ENCODE measurements around the gene OSBPL10. TPM values are rescaled to one million over a fixed set of nuclear protein-coding genes. Genes with fewer than 3 reads are reported as not detected.

OSBPL10 gene
- total and polyA plus RNA-seq, 9 donors: 2.5 to 36.6 (median 10.6) TPM

DNA sequence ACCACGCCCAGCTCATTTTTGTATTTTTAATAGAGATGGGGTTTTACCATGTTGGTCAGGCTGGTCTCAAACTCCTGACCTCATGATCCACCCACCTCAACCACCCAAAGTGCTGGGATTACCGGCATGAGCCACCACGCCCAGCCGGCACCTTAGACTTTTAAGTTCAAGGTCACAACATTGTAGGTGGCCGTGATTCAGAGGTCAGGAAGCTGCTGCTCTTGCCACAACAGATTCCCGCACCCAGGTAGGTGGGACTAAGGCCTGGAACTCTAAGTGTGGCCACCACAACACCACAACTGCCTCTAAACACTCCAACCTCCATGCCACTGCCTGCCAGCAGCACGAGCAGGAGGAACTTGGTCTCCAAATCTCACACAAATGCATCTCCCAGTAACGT, 251.5 kb downstream of the OSBPL10 start:
- intact Hi-C loops (cut with DNase I): no loop called here
- Histone ChIP-seq H3K9me3 (no peaks in the 10 kb centered on the region), H3K4me1 (ENCODE audit: insufficient read depth) (no peaks in the 10 kb centered on the region), H3K4me3 (no peak overlapping the region), H3K27ac (no peak overlapping the region), H3K27me3 (no peaks in the 10 kb centered on the region), H3K36me3 (no peaks in the 10 kb centered on the region)
- DNase-seq: no peak
- TF ChIP-seq EP300 (IDR thresholded peaks at IDR 0.05) (no peak), POLR2A (IDR thresholded peaks at IDR 0.05) (no peak)
- TF ChIP-seq, protein P1, sequence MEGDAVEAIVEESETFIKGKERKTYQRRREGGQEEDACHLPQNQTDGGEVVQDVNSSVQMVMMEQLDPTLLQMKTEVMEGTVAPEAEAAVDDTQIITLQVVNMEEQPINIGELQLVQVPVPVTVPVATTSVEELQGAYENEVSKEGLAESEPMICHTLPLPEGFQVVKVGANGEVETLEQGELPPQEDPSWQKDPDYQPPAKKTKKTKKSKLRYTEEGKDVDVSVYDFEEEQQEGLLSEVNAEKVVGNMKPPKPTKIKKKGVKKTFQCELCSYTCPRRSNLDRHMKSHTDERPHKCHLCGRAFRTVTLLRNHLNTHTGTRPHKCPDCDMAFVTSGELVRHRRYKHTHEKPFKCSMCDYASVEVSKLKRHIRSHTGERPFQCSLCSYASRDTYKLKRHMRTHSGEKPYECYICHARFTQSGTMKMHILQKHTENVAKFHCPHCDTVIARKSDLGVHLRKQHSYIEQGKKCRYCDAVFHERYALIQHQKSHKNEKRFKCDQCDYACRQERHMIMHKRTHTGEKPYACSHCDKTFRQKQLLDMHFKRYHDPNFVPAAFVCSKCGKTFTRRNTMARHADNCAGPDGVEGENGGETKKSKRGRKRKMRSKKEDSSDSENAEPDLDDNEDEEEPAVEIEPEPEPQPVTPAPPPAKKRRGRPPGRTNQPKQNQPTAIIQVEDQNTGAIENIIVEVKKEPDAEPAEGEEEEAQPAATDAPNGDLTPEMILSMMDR (IDR thresholded peaks at IDR 0.05): no peak
- 58 to 84% (median 79%) methylated on average over 8 of the region's 8 CpGs for WGBS, 3 donors

DNA sequence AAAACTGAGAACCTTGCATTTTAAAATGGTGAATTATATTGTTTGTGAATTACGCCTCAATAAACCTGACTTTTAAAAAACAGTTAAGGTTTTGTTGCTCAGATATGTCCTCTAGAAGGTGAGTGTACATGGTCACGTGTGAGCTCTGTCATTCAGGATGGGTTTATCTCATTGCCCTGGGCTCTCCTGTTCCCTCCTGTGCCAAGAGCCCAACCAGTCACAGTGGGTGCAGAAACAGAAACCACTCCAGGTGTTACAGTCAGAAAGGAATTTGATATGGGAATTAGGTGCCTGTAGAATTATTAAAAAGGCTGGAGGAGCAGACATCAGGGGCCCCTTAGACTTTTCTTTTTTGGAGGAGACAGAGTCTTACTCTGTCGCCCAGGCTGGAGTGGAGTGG, 252.0 kb downstream of the OSBPL10 start:
- intact Hi-C loops (cut with DNase I): no loop called here
- TF ChIP-seq EP300 (IDR thresholded peaks at IDR 0.05) (no peak), POLR2A (IDR thresholded peaks at IDR 0.05) (no peak)
- TF ChIP-seq, protein P1 (IDR thresholded peaks at IDR 0.05): no peak
- H3K27me3 ChIP-seq: no peaks in the 10 kb centered on the region
- WGBS, 3 donors: 90 to 93% (median 93%) methylated on average over 3 of the region's 3 CpGs
- H3K4me3 ChIP-seq: no peak overlapping the region
- no peak overlapping the region for H3K27ac ChIP-seq
- no peaks in the 10 kb centered on the region for H3K9me3 ChIP-seq
- no peak for DNase-seq
- no peaks in the 10 kb centered on the region for H3K36me3 ChIP-seq
- no peaks in the 10 kb centered on the region for H3K4me1 ChIP-seq (ENCODE audit: insufficient read depth)

DNA sequence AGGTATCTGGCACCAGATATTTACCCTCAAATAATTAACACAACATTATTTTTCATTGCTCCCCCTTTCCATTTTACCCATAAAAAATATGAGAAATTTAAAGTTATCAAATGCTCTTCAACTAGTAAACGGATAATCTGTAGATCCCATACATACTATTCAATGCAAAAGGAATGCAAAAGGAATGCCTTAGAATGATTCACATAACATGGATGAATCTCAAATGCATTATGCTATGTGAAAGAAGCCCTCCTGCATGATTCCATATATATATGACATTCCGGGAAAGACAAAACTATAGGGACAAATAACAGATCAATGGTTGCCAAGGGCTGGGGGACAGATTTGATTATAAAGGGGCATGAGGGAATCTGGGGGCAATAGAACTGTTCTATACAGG, 252.7 kb downstream of the OSBPL10 start:
- H3K4me3 ChIP-seq: no peak overlapping the region
- H3K9me3 ChIP-seq: no peaks in the 10 kb centered on the region
- H3K36me3 ChIP-seq: no peaks in the 10 kb centered on the region
- H3K4me1 ChIP-seq (ENCODE audit: insufficient read depth): no peaks in the 10 kb centered on the region
- DNase-seq: no peak
- no peaks in the 10 kb centered on the region for H3K27me3 ChIP-seq
- H3K27ac ChIP-seq: no peak overlapping the region
- TF ChIP-seq, protein P1 (IDR thresholded peaks at IDR 0.05): no peak
- no peak for TF ChIP-seq EP300 (IDR thresholded peaks at IDR 0.05)
- TF ChIP-seq POLR2A (IDR thresholded peaks at IDR 0.05): no peak
- WGBS, 3 donors: 97 to 100% (median 98%) methylated on average over 2 of the region's 2 CpGs
- intact Hi-C loops (cut with DNase I): no loop called here

DNA sequence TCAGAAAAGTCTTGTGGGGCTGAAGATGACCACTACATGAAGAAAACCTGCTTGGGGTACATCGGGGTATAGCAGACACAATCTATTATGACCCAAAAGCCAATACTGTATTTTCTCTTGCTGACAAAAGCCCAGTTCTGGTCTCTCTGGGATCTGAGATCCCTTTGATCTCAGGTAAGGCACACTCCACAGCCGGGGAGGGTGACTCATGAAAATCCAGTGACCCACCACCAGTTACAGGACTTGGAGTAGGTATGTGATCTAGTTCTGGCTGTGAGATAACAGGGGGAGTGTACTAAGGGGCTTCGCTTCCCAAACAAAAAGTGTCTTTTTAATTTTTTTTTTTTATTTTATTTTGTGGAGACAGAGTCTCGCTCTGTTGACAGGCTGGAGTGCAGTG, 255.1 kb downstream of the OSBPL10 start:
- H3K4me1 ChIP-seq (ENCODE audit: insufficient read depth): no peaks in the 10 kb centered on the region
- no peak for TF ChIP-seq POLR2A (IDR thresholded peaks at IDR 0.05)
- TF ChIP-seq EP300 (IDR thresholded peaks at IDR 0.05): no peak
- TF ChIP-seq, protein P1 (IDR thresholded peaks at IDR 0.05): no peak
- H3K9me3 ChIP-seq: no peaks in the 10 kb centered on the region
- WGBS, 3 donors: 94 to 98% (median 97%) methylated on average over 4 of the region's 4 CpGs
- H3K4me3 ChIP-seq: no peak overlapping the region
- H3K36me3 ChIP-seq: no peaks in the 10 kb centered on the region
- DNase-seq: no peak
- intact Hi-C loops (cut with DNase I): no loop called here
- no peak overlapping the region for H3K27ac ChIP-seq
- no peaks in the 10 kb centered on the region for H3K27me3 ChIP-seq

DNA sequence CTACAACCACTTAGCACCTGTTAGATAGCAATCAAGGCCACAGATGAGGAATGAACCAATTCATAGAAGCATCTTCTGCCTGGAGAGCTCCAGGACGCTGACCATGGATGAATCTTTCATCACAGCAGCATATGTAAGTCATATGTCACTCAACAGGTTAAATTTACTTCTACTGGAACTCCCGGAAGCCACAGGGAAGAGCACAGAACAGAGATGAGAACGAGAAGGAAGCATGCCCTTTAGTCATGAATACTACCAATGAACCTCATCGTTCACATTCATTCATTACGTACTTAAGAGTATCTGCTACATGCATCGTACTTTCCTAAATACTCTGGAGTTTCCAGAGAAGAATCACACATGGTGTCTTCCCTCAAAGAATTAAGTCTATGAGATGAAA, 255.5 kb downstream of the OSBPL10 start:
- Histone ChIP-seq H3K27ac (no peak overlapping the region), H3K9me3 (no peaks in the 10 kb centered on the region), H3K4me3 (no peak overlapping the region), H3K36me3 (no peaks in the 10 kb centered on the region), H3K4me1 (ENCODE audit: insufficient read depth) (no peaks in the 10 kb centered on the region), H3K27me3 (no peaks in the 10 kb centered on the region)
- TF ChIP-seq EP300 (IDR thresholded peaks at IDR 0.05) (no peak), POLR2A (IDR thresholded peaks at IDR 0.05) (no peak)
- TF ChIP-seq, protein P1 (IDR thresholded peaks at IDR 0.05): no peak
- no peak for DNase-seq
- intact Hi-C loops (cut with DNase I): no loop called here
- 89 to 96% (median 93%) methylated on average over 6 of the region's 6 CpGs for WGBS, 3 donors

All from ovary (tissue), 9 donors.